Loucy (cell line): Measurements from ENCODE around the gene SLC29A2.

Experiments used
- EZH2phosphoT487 ChIP-seq: fragments of 200-600 bp; IDR thresholded peaks from 2 replicates; pipeline ENCODE4 v1.6.1; 2018; ENCODE audit warnings: antibody characterized with exemption, mild to moderate bottlenecking, moderate library complexity, borderline replicate concordance
- TF ChIP-seq, protein P1 (sequence below): fragments of 200-600 bp; sonication (generic); conservative IDR thresholded peaks from 2 replicates; pipeline ENCODE4 v1.5.1; 2014; ENCODE audit warnings: mild to moderate bottlenecking, antibody characterized with exemption, low read length

DNA sequence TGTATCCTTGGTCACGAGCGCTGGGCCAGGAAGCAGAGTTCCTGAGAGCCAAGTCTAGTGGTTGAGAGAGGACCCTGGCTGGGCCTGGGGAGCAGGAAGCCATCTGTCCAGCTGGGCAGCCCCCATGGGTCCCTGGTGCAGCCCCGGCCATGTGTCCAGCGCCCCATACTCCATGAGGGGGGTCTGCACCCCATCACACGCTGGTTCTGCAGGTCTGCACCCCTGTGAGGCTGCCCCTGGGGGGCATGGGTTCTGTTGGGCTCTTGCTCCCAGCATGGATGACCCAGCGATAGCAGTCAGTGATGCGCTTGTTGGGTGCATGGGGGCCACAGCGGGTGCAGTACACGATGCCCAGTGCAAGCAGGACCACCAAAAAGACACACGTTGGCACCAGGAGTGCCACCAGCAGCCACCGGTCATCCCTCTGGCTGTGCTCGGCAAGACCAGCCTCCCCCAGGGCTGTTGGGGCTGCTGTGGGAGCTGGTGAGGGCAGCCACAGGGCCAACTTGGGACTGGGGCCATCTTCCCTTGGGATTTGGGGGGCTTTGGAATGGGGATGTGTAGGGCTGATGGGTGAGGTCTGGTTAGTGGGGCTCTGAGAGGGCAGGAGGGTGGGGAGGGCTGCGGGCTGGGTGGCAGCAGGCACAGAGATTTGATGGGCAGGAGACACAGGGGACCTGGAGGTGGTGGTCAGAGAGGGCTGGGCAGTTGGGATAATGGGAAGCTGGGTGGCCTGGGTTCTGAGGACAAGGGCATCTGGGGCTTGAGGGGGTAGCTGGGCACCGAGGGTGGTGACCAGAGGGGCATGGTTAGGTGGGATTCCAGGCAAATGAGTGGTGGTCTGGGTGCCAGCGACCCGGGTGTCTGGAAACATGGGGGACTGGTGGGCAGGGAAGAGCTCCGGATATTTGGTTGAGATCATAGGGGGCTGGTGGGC lies 56.7 kb downstream of the SLC29A2 start:
- TF ChIP-seq, protein P1, sequence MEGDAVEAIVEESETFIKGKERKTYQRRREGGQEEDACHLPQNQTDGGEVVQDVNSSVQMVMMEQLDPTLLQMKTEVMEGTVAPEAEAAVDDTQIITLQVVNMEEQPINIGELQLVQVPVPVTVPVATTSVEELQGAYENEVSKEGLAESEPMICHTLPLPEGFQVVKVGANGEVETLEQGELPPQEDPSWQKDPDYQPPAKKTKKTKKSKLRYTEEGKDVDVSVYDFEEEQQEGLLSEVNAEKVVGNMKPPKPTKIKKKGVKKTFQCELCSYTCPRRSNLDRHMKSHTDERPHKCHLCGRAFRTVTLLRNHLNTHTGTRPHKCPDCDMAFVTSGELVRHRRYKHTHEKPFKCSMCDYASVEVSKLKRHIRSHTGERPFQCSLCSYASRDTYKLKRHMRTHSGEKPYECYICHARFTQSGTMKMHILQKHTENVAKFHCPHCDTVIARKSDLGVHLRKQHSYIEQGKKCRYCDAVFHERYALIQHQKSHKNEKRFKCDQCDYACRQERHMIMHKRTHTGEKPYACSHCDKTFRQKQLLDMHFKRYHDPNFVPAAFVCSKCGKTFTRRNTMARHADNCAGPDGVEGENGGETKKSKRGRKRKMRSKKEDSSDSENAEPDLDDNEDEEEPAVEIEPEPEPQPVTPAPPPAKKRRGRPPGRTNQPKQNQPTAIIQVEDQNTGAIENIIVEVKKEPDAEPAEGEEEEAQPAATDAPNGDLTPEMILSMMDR = no peak
- no peak for TF ChIP-seq EZH2phosphoT487
